Natural killer cell (primary cell): ENCODE results near the gene NEU4. TPM values are rescaled to one million over a fixed set of nuclear protein-coding genes. Genes with fewer than 3 reads are reported as not detected.
"Not testable (repeated sequence)": the region's sequence is repeated elsewhere in the genome, so short reads cannot be mapped to it uniquely, and the experiment has no call there.

Source experiments
- ATAC-seq, 3 donors: fragments of 150-1000 bp in 2 of 3; fragments of 200-7000 bp in 1 of 3; cut with Tn5 transposase; 1 replicate in 1 of 3; 2 replicates in 2 of 3; pipeline ENCODE4 v1.10.0; 2021; ENCODE audit warnings: mild to moderate bottlenecking in 2 of 3, moderate library complexity in 2 of 3
- DNase-seq, 2 donors: peaks; one replicate each; pipeline versions ENCODE4 v3.0.0 to v3.0.0-alpha.2; 2013 to 2021; ENCODE audit warnings: mixed read lengths in 1 of 2
- H3K27ac ChIP-seq: one replicate; pipeline ENCODE4 v1.5.1; 2013; ENCODE audit warnings: mild to moderate bottlenecking, low read length
- H3K27me3 ChIP-seq: one replicate; pipeline ENCODE4 v1.6.1; 2013; ENCODE audit warnings: low read length; ENCODE audit not compliant: control insufficient read depth, insufficient read depth
- H3K36me3 ChIP-seq: one replicate; pipeline ENCODE4 v1.6.1; 2013; ENCODE audit warnings: low read length; ENCODE audit not compliant: control insufficient read depth, insufficient read depth
- H3K4me1 ChIP-seq: one replicate; pipeline ENCODE4 v1.6.1; 2013; ENCODE audit warnings: low read length; ENCODE audit not compliant: control insufficient read depth, insufficient read depth
- H3K4me3 ChIP-seq: one replicate; pipeline ENCODE4 v1.5.1; 2013; ENCODE audit warnings: low read length
- H3K9me3 ChIP-seq: one replicate; pipeline ENCODE4 v1.6.1; 2013; ENCODE audit warnings: low read length; ENCODE audit not compliant: control insufficient read depth, insufficient read depth
- H3K27ac Mint-ChIP-seq, 2 donors: one replicate each; pipeline ENCODE4 v1.8.0; 2022; ENCODE audit warnings: mild to moderate bottlenecking in 2 of 2, mixed read lengths in 2 of 2, moderate library complexity in 1 of 2
- H3K27me3 Mint-ChIP-seq, 2 donors: one replicate each; pipeline ENCODE4 v1.8.0; 2022; ENCODE audit warnings: low read depth in 2 of 2, mixed read lengths in 2 of 2
- H3K36me3 Mint-ChIP-seq: one replicate; pipeline ENCODE4 v1.8.0; 2022; ENCODE audit warnings: mixed read lengths
- H3K4me1 Mint-ChIP-seq, 2 donors: one replicate each; pipeline ENCODE4 v1.8.0; 2022; ENCODE audit warnings: mixed read lengths in 2 of 2
- H3K4me3 Mint-ChIP-seq: one replicate; pipeline ENCODE4 v1.8.0; 2022; ENCODE audit warnings: mild to moderate bottlenecking, moderate library complexity, mixed read lengths
- H3K9me3 Mint-ChIP-seq, 2 donors: one replicate each; pipeline ENCODE4 v1.8.0; 2022; ENCODE audit warnings: mixed read lengths in 2 of 2
- CTCF ChIP-seq: fragments of 200-600 bp; IDR thresholded peaks from one replicate; pipeline ENCODE4 v1.8.0; 2022; ENCODE audit warnings: antibody characterized with exemption
- WGBS: methylation state at CpG from one replicate; pipeline ENCODE4 v1.1.7; 2013; ENCODE audit warnings: missing lambda C conversion rate; ENCODE audit not compliant: insufficient coverage; 5-methylcytosine and 5-hydroxymethylcytosine counted together
- intact Hi-C: fragments of 100-400 bp; cut with micrococcal nuclease; formaldehyde crosslinking; loops from one replicate; pipeline ENCODE4 v1.14.2; 2022
- total RNA-seq, 4 donors: library from RNA; stranded (reverse); fragments of 120-200 nt in 1 of 4; gene quantifications; one replicate each; pipeline versions ENCODE4 v1.2.3 to v1.2.4, GENCODE V29; 2013 to 2022

Gene NEU4
- 1 to 10 TPM in 2 of 3 donors, under 1 TPM in 1; 0.39 to 6.6 (median 2.2) TPM for total RNA-seq
- 0.32 TPM for total RNA-seq (2013)

- Histone ChIP-seq H3K27me3 (peaks cover 9% of the 10 kb centered on the region), H3K9me3 (no peaks in the 10 kb centered on the region), H3K4me1 (peaks cover 12% of the 10 kb centered on the region), H3K27ac (no peak within 1 kb of the TSS), H3K36me3 (no peaks in the 10 kb centered on the region), H3K4me3 (no peak within 1 kb of the TSS)
- no peaks in the 10 kb centered on the region for H3K9me3 Mint-ChIP-seq
- H3K27me3 Mint-ChIP-seq: peaks cover 0 to 8% of the 10 kb centered on the region in 2 donors
- no peak for ATAC-seq
- no peak within 1 kb of the TSS for H3K4me3 Mint-ChIP-seq
- H3K36me3 Mint-ChIP-seq: no peaks in the 10 kb centered on the region
- no peak for DNase-seq
- H3K4me1 Mint-ChIP-seq: peaks cover 0 to 7% of the 10 kb centered on the region in 2 donors
- intact Hi-C loops: no loop called here
- TF ChIP-seq CTCF: no peak
- H3K27ac Mint-ChIP-seq: no peak within 1 kb of the TSS
- 92% methylated on average over 31 of the region's 31 CpGs for WGBS
Measured at GRCh38 chr2:241808721-241809382, at the start of gene NEU4. NEU4 (plus strand) TSS chr2:241809193; CDS start chr2:241814485, 5,292 bp downstream.

GRCh38 chr2:241759893-241760292 is 49.1 kb upstream of the NEU4 start:
- H3K4me1 Mint-ChIP-seq: peaks cover 35 to 41% of the 10 kb centered on the region in 2 donors

GRCh38 chr2:241760301-241760771 is 48.7 kb upstream of the NEU4 start:
- H3K9me3 ChIP-seq: no peaks in the 10 kb centered on the region
- DNase-seq: no peak
- 95% methylated on average over 15 of the region's 17 CpGs for WGBS
- peaks cover 9% of the 10 kb centered on the region for H3K36me3 Mint-ChIP-seq
- H3K9me3 Mint-ChIP-seq: peaks cover 0 to 3% of the 10 kb centered on the region in 2 donors
- no peak overlapping the region for H3K27ac ChIP-seq
- no peak for TF ChIP-seq CTCF
- intact Hi-C loops: loop anchor here (5.0 kb wide), 2 partner anchors 73 to 443 kb away; partner anchors contain the start of genes DTYMK, HDLBP and SEPTIN2
- peaks cover 4% of the 10 kb centered on the region for H3K36me3 ChIP-seq
- H3K4me1 ChIP-seq: peaks cover 42% of the 10 kb centered on the region
- H3K27me3 Mint-ChIP-seq: peaks cover 0 to 12% of the 10 kb centered on the region in 2 donors
- ATAC-seq: no peak
- no peak overlapping the region for H3K4me3 ChIP-seq
- no peak overlapping the region for H3K4me3 Mint-ChIP-seq
- peaks cover 4% of the 10 kb centered on the region for H3K27me3 ChIP-seq
- H3K27ac Mint-ChIP-seq: no peak overlapping the region
- peaks cover 35 to 41% of the 10 kb centered on the region in 2 donors for H3K4me1 Mint-ChIP-seq

More at GRCh38 chr2:241759893-241760292, 49.1 kb upstream of the NEU4 start:
- peaks cover 0 to 12% of the 10 kb centered on the region in 2 donors for H3K27me3 Mint-ChIP-seq
- not testable (repeated sequence) for H3K4me3 ChIP-seq, H3K9me3 ChIP-seq, H3K27me3 ChIP-seq, H3K36me3 ChIP-seq, H3K9me3 Mint-ChIP-seq, H3K4me3 Mint-ChIP-seq, H3K27ac ChIP-seq, ATAC-seq, H3K36me3 Mint-ChIP-seq, DNase-seq, H3K27ac Mint-ChIP-seq
- intact Hi-C loops: loop anchor here (5.0 kb wide), 2 partner anchors 73 to 443 kb away; partner anchors contain the start of genes DTYMK, HDLBP and SEPTIN2
- 90% methylated on average over 6 of the region's 16 CpGs for WGBS
- H3K4me1 ChIP-seq: peaks cover 38% of the 10 kb centered on the region

GRCh38 chr2:241762321-241762932 is 46.6 kb upstream of the NEU4 start:
- peaks cover 35 to 41% of the 10 kb centered on the region in 2 donors for H3K4me1 Mint-ChIP-seq
- H3K4me3 Mint-ChIP-seq: peak overlapping the region; percentile 93
- H3K27me3 Mint-ChIP-seq: peaks cover 0 to 9% of the 10 kb centered on the region in 2 donors
- peaks cover 4% of the 10 kb centered on the region for H3K27me3 ChIP-seq
- no peak for TF ChIP-seq CTCF
- peaks cover 0 to 3% of the 10 kb centered on the region in 2 donors for H3K9me3 Mint-ChIP-seq
- H3K27ac ChIP-seq: peak overlapping the region; percentile 81
- H3K4me1 ChIP-seq: peaks cover 42% of the 10 kb centered on the region
- peaks cover 9% of the 10 kb centered on the region for H3K36me3 Mint-ChIP-seq
- no peaks in the 10 kb centered on the region for H3K9me3 ChIP-seq
- 42% methylated on average over 18 of the region's 18 CpGs for WGBS
- peak overlapping the region; percentile 94 to 96 for H3K27ac Mint-ChIP-seq
- intact Hi-C loops: loop anchor here (2.0 to 5.0 kb wide), 6 partner anchors 22 to 1202 kb away; partner anchors contain the start of genes DTYMK, DUSP28, HDLBP and RTP5
- no peaks in the 10 kb centered on the region for H3K36me3 ChIP-seq
- peak overlapping the region; percentile 17 for H3K4me3 ChIP-seq
- ATAC-seq: peak; percentile 14 to 59 (median 27)
- peak in 1 of 2 donors; percentile 56 for DNase-seq
